Upper lobe of right lung (tissue), 1 donor: ENCODE results near the gene RASSF4. TPM values are rescaled to one million over a fixed set of nuclear protein-coding genes. Genes with fewer than 3 reads are reported as not detected.

Source experiments
- ATAC-seq: fragments of 200-7000 bp; cut with Tn5 transposase; one replicate; pipeline ENCODE4 v1.9.1; 2020; ENCODE audit warnings: mild to moderate bottlenecking, moderate library complexity
- DNase-seq: peaks from one replicate; pipeline ENCODE4 v3.0.0-alpha.2; 2020
- H3K27ac ChIP-seq: fragments of 200-600 bp; one replicate; pipeline ENCODE4 v1.8.0; 2022
- H3K27me3 ChIP-seq: fragments of 200-600 bp; one replicate; pipeline ENCODE4 v1.8.0; 2022; ENCODE audit warnings: mild to moderate bottlenecking
- H3K36me3 ChIP-seq: fragments of 200-600 bp; one replicate; pipeline ENCODE4 v1.8.0; 2022
- H3K4me1 ChIP-seq: fragments of 200-600 bp; one replicate; pipeline ENCODE4 v1.8.0; 2022
- H3K4me3 ChIP-seq: fragments of 200-600 bp; one replicate; pipeline ENCODE4 v1.8.0; 2022; ENCODE audit warnings: mild to moderate bottlenecking
- H3K9me3 ChIP-seq: fragments of 200-600 bp; one replicate; pipeline ENCODE4 v1.8.0; 2022
- intact Hi-C: fragments of 100-400 bp; cut with DNase I; formaldehyde crosslinking; loops from one replicate; pipeline ENCODE4 v1.11.0; 2022
- total RNA-seq: library from RNA; stranded (reverse); fragmentation: NEBNext Ultra II Directional; extraction: Animal tissue kit (Norgen Biotek cat#: 25700); gene quantifications from one replicate; pipeline ENCODE4 v1.2.1, GENCODE V29; 2021
- TF ChIP-seq, protein P1 (sequence below): fragments of 200-600 bp; IDR thresholded peaks from one replicate; pipeline ENCODE4 v1.8.0; 2022; ENCODE audit warnings: antibody characterized with exemption
- donor health status: DM: no; HTN: yes; CAD: no; lungs with severe emphysema.

RASSF4 gene
- total RNA-seq, 1 donor from 2014 or later: 40.9 TPM

DNA sequence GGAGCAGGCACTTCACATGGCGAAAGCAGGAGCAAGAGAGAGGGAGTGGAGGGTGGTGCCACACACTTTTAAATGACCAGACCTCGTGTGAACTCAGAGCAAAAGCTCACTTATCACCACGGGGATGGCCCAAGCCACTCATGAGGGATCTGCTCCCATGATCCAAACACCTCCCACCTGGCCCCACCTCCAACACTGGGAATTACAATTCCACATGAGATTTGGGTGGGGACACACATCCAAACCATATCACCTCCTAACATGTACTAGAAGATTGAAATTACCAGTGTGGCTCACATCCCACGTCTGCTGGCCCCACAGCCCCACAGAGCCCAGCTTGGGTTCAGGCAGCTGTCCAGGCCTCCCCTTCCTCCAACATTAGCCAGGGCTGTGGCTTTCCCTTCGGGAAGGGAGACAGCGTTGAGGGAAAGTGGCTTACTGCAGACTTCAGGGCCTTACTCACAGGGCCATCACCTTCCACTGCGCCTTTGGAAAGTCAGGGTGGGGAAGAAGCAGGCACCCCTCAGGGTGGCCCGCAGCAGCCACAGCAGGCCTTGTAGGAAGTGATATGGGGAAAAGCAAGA, 11.3 kb downstream of the RASSF4 start:
- H3K4me1 ChIP-seq: peaks cover 45% of the 10 kb centered on the region
- no peak overlapping the region for H3K27ac ChIP-seq
- TF ChIP-seq, protein P1, sequence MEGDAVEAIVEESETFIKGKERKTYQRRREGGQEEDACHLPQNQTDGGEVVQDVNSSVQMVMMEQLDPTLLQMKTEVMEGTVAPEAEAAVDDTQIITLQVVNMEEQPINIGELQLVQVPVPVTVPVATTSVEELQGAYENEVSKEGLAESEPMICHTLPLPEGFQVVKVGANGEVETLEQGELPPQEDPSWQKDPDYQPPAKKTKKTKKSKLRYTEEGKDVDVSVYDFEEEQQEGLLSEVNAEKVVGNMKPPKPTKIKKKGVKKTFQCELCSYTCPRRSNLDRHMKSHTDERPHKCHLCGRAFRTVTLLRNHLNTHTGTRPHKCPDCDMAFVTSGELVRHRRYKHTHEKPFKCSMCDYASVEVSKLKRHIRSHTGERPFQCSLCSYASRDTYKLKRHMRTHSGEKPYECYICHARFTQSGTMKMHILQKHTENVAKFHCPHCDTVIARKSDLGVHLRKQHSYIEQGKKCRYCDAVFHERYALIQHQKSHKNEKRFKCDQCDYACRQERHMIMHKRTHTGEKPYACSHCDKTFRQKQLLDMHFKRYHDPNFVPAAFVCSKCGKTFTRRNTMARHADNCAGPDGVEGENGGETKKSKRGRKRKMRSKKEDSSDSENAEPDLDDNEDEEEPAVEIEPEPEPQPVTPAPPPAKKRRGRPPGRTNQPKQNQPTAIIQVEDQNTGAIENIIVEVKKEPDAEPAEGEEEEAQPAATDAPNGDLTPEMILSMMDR: no peak
- intact Hi-C loops: loop anchor here (5.0 kb wide), 1 partner anchor 39 kb away; no protein-coding TSS in a partner anchor
- H3K4me3 ChIP-seq: no peak overlapping the region
- H3K36me3 ChIP-seq: no peaks in the 10 kb centered on the region
- no peaks in the 10 kb centered on the region for H3K27me3 ChIP-seq
- DNase-seq (no peak), ATAC-seq (no peak)
- no peaks in the 10 kb centered on the region for H3K9me3 ChIP-seq

DNA sequence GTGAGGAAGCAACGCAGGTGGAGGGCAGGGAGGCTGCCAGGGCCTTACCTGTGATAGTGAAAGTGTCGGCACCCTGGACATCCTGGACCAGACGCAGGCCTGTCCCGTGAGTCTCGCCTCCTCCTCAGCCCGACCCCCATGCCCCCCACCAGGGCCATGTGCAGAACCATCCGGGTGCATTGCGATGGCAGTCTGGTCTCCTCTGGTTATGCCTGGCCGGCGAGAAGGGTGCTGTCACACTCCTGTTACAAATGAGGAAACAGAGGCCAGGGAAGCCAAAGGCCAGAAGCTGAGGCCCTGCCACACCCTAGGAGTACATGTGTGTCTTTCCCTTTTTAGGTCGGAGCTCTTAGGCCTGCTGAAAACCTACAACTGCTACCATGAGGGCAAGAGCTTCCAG, 11.8 kb downstream of the RASSF4 start:
- H3K4me3 ChIP-seq: no peak overlapping the region
- DNase-seq (no peak), ATAC-seq (no peak)
- intact Hi-C loops: loop anchor here (5.0 kb wide), 1 partner anchor 39 kb away; no protein-coding TSS in a partner anchor
- H3K9me3 ChIP-seq: no peaks in the 10 kb centered on the region
- no peaks in the 10 kb centered on the region for H3K27me3 ChIP-seq
- H3K27ac ChIP-seq: no peak overlapping the region
- TF ChIP-seq, protein P1: no peak
- H3K4me1 ChIP-seq: peaks cover 43% of the 10 kb centered on the region
- peaks cover 3% of the 10 kb centered on the region for H3K36me3 ChIP-seq

DNA sequence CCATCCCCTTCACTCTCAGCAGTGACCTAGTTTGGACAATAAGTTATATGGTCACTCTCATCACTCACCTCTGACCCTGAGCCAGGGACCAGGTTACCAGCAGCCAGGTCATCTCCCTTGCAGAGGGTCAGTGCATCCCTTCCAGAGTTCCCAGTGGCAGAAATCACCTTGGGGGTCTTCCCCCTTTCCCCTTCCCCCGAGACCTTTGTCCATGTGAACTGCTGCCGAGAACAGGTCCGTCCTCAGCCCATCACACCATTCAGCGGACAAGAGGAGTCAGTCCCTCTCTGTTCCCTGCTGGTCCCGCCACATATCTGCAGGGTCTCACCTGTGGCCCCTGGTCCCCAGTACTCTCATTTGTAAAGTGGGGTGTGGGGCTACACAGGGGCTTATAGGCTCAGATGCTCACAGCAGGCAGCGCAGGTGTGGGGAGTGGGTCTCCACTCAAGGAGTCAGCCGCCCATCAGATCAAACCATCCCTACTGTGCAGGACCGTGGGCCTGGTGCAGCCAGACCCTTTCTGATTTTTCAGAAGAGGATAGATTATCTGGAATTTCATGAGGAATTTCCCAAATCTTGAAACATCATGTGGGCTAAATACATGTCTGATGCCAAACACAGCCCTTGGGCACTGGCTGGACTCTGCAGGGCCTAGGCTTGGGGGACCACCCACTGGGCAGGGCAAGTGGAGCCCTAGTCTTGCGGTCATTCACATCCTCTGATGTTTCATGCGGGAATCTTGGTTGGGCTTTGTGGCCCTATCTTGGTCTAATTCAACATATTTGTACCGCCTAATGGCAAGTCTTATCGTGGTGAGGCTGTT, 12.5 kb downstream of the RASSF4 start:
- Histone ChIP-seq H3K27me3 (no peaks in the 10 kb centered on the region), H3K4me1 (peaks cover 40% of the 10 kb centered on the region), H3K4me3 (no peak overlapping the region), H3K36me3 (peaks cover 10% of the 10 kb centered on the region), H3K9me3 (no peaks in the 10 kb centered on the region), H3K27ac (peak overlapping the region; percentile 81)
- intact Hi-C loops: loop anchor here (5.0 kb wide), 1 partner anchor 40 kb away; no protein-coding TSS in a partner anchor
- TF ChIP-seq, protein P1: no peak
- DNase-seq: no peak
- ATAC-seq: no peak

DNA sequence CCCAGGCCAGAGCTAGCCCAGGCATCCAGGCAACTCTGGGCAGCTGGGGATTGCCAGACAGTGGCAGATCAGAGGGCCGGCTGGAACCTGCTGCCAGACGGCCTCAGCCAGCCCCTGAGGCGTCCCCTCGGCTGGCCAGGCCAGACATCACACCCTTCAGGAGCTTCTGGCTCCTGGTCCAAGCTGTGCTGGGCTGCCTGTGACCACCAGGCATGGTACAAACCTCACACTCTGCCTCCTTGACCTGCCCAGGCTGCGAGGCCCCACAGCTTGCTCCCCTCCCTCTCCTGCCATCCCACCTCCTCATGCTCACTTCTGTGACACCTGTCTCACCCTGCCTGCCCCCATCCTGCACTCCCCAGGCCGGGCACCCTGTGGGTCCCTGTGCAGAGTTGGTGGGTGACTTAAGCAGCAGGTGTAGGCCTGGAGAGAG, 13.3 kb downstream of the RASSF4 start:
- DNase-seq (no peak), ATAC-seq (no peak)
- Histone ChIP-seq H3K27me3 (no peaks in the 10 kb centered on the region), H3K9me3 (no peaks in the 10 kb centered on the region), H3K4me3 (no peak overlapping the region), H3K4me1 (peaks cover 43% of the 10 kb centered on the region), H3K27ac (peak overlapping the region; percentile 81), H3K36me3 (peaks cover 16% of the 10 kb centered on the region)
- intact Hi-C loops: loop anchor here (5.0 kb wide), 1 partner anchor 41 kb away; no protein-coding TSS in a partner anchor
- TF ChIP-seq, protein P1: no peak

DNA sequence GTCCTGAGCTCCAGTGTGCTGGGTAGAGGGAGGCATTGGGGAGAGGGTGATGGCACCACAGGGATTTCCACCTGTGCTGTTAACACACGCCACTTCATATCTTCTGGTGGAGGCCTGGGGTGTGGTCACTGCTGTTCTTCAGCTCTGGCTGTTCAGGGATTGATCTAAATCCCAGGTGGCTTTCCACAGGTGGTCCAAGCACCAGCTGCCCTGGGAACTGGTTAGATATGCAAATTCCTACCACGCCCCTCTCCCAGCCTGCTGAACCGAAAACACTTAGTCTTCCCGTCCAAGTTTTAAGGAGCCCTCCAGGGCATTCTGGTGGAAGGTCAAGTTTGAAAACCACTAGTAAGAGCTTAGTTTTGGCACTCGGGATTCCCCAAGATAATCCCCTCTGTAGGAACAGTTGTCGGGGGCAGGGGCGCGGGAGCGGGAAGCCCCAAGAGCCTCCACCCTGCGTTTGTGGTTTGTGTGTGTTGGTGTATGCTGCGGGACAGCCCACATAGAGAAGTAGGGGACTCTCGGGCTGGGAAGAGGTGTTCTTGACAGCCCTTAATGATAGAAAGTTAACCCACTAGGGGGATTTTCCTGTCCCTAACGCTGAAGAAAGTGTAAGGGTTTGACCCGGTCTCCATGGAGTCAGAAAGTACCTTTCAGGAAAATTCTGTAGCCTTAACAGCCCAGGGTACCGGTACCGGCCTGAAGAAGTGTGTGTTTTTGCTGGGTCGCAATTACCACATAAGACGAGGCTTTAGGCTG, 13.9 kb downstream of the RASSF4 start:
- peaks cover 16% of the 10 kb centered on the region for H3K36me3 ChIP-seq
- ATAC-seq: no peak
- peaks cover 42% of the 10 kb centered on the region for H3K4me1 ChIP-seq
- no peak overlapping the region for H3K4me3 ChIP-seq
- no peaks in the 10 kb centered on the region for H3K9me3 ChIP-seq
- H3K27me3 ChIP-seq: no peaks in the 10 kb centered on the region
- no peak for DNase-seq
- intact Hi-C loops: loop anchor here (5.0 kb wide), 1 partner anchor 41 kb away; no protein-coding TSS in a partner anchor
- TF ChIP-seq, protein P1: no peak
- H3K27ac ChIP-seq: peak overlapping the region; percentile 81
